HG03175 (cell line): ENCODE results near the gene GAS7.

Experiments used
- ATAC-seq: cut with Tn5 transposase; IDR thresholded peaks from one replicate; pipeline ENCODE4 v1.9.1; 2021; ENCODE audit warnings: mild to moderate bottlenecking, moderate library complexity; ENCODE audit not compliant: unreplicated experiment

GAS7 gene

GRCh38 chr17:9956474-9957131, 241.8 kb downstream of the GAS7 start:
- ATAC-seq: no peak

- no peak for ATAC-seq
Observed at GRCh38 chr17:9953492-9953891, 244.9 kb downstream of the GAS7 start.

- ATAC-seq: no peak
Observed at GRCh38 chr17:9951803-9952202, 246.6 kb downstream of the GAS7 start.

GRCh38 chr17:9948928-9949327, 249.5 kb downstream of the GAS7 start:
- no peak for ATAC-seq

- no peak for ATAC-seq
Observed at GRCh38 chr17:9944704-9945103, 253.7 kb downstream of the GAS7 start.

GRCh38 chr17:9943343-9943742, 255.1 kb downstream of the GAS7 start:
- no peak for ATAC-seq

GRCh38 chr17:9942885-9943284, 255.5 kb downstream of the GAS7 start:
- no peak for ATAC-seq

- ATAC-seq: no peak
Observed at GRCh38 chr17:9941305-9941704, 257.1 kb downstream of the GAS7 start.

GRCh38 chr17:9940841-9941240, 257.6 kb downstream of the GAS7 start:
- ATAC-seq: no peak

GRCh38 chr17:9938764-9939163, 259.6 kb downstream of the GAS7 start:
- no peak for ATAC-seq

GRCh38 chr17:9937901-9938300, 260.5 kb downstream of the GAS7 start:
- ATAC-seq: no peak

GRCh38 chr17:9937241-9937761, 261.1 kb downstream of the GAS7 start:
- no peak for ATAC-seq

GRCh38 chr17:9936095-9936494, 262.3 kb downstream of the GAS7 start:
- no peak for ATAC-seq

- ATAC-seq: no peak
Observed at GRCh38 chr17:9935408-9935807, 263.0 kb downstream of the GAS7 start.

- ATAC-seq: no peak
Observed at GRCh38 chr17:9934331-9934730, 264.1 kb downstream of the GAS7 start.

GRCh38 chr17:9932491-9932890, 265.9 kb downstream of the GAS7 start:
- no peak for ATAC-seq

GRCh38 chr17:9931144-9931741, 267.2 kb downstream of the GAS7 start:
- no peak for ATAC-seq

- no peak for ATAC-seq
Observed at GRCh38 chr17:9929871-9930270, 268.5 kb downstream of the GAS7 start.

- ATAC-seq: no peak
Observed at GRCh38 chr17:9928601-9929333, 269.6 kb downstream of the GAS7 start.

- ATAC-seq: no peak
Observed at GRCh38 chr17:9926150-9926804, 272.1 kb downstream of the GAS7 start.

- ATAC-seq: no peak
Observed at GRCh38 chr17:9925457-9925856, 272.9 kb downstream of the GAS7 start.
